Stimulated activated effector memory CD8-positive, alpha-beta T cell treated with anti-CD3 and anti-CD28 coated beads, Interleukin-12 subunit alpha, Interleukin-12 subunit beta, amount 100 ng/mL, for 72 hours (primary cell): Measurements from ENCODE around the gene ELFN2.
"Not testable (repeated sequence)": the region's sequence is repeated elsewhere in the genome, so short reads cannot be mapped to it uniquely, and the experiment has no call there.

ENCODE experiments used
- ATAC-seq: fragments of 150-1000 bp; cut with Tn5 transposase; 2 replicates; pipeline ENCODE4 v1.10.0; 2021
- DNase-seq, 2 donors: peaks; one replicate each; pipeline ENCODE4 v3.0.0; 2021 to 2022; ENCODE audit warnings: low spot score in 2 of 2
- H3K27ac Mint-ChIP-seq: one replicate; pipeline ENCODE4 v1.8.0; 2022; ENCODE audit warnings: mild to moderate bottlenecking, mixed read lengths
- H3K36me3 Mint-ChIP-seq: one replicate; pipeline ENCODE4 v1.8.0; 2022; ENCODE audit warnings: mild to moderate bottlenecking, mixed read lengths
- H3K4me1 Mint-ChIP-seq: one replicate; pipeline ENCODE4 v1.8.0; 2022; ENCODE audit warnings: mixed read lengths
- H3K4me3 Mint-ChIP-seq: one replicate; pipeline ENCODE4 v1.8.0; 2022; ENCODE audit warnings: mild to moderate bottlenecking, mixed read lengths
- H3K9me3 Mint-ChIP-seq: one replicate; pipeline ENCODE4 v1.8.0; 2022; ENCODE audit warnings: mixed read lengths

Gene ELFN2, protein sequence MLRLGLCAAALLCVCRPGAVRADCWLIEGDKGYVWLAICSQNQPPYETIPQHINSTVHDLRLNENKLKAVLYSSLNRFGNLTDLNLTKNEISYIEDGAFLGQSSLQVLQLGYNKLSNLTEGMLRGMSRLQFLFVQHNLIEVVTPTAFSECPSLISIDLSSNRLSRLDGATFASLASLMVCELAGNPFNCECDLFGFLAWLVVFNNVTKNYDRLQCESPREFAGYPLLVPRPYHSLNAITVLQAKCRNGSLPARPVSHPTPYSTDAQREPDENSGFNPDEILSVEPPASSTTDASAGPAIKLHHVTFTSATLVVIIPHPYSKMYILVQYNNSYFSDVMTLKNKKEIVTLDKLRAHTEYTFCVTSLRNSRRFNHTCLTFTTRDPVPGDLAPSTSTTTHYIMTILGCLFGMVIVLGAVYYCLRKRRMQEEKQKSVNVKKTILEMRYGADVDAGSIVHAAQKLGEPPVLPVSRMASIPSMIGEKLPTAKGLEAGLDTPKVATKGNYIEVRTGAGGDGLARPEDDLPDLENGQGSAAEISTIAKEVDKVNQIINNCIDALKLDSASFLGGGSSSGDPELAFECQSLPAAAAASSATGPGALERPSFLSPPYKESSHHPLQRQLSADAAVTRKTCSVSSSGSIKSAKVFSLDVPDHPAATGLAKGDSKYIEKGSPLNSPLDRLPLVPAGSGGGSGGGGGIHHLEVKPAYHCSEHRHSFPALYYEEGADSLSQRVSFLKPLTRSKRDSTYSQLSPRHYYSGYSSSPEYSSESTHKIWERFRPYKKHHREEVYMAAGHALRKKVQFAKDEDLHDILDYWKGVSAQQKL

DNA sequence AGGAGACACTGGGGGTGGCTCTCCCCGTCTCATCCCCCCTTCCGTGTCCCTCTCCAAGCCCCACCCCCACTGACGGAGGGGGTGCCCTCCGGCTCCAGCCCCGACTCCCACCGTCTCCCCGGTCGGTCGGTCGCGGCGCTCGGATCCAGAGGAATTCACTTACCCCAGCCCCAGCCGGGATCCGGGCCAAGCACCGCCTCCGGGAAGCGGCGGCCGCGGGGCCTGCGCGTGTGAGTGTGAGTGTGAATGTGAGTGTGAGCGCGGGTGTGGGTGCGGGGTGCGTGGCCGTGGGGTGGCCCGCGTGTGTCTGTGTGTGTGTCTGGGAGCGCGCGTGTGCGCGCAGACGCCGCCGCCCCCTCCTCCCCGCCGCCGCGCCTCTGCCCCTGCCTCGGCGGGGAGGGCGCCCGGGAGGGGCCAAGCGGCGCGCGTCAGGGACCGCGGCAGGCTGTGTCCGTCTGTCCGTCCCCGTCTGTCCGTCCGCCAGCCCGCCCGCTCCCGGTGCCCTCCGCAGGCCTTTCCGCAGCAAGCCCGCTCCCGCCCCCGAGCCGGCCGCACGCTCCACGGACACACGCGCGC, at the start of gene ELFN2:
ELFN2 (minus strand) TSS at position 345 of the 576 bp plus-strand sequence. CDS start 51,945 bp downstream, outside the sequence.
- H3K27ac Mint-ChIP-seq = no peak within 1 kb of the TSS
- H3K9me3 Mint-ChIP-seq = no peaks in the 10 kb centered on the region
- peaks cover 6% of the 10 kb centered on the region for H3K36me3 Mint-ChIP-seq
- H3K4me3 Mint-ChIP-seq = peak within 1 kb of the TSS; percentile 46
- ATAC-seq = no peak
- H3K4me1 Mint-ChIP-seq = peaks cover 55% of the 10 kb centered on the region
- no peak for DNase-seq

DNA sequence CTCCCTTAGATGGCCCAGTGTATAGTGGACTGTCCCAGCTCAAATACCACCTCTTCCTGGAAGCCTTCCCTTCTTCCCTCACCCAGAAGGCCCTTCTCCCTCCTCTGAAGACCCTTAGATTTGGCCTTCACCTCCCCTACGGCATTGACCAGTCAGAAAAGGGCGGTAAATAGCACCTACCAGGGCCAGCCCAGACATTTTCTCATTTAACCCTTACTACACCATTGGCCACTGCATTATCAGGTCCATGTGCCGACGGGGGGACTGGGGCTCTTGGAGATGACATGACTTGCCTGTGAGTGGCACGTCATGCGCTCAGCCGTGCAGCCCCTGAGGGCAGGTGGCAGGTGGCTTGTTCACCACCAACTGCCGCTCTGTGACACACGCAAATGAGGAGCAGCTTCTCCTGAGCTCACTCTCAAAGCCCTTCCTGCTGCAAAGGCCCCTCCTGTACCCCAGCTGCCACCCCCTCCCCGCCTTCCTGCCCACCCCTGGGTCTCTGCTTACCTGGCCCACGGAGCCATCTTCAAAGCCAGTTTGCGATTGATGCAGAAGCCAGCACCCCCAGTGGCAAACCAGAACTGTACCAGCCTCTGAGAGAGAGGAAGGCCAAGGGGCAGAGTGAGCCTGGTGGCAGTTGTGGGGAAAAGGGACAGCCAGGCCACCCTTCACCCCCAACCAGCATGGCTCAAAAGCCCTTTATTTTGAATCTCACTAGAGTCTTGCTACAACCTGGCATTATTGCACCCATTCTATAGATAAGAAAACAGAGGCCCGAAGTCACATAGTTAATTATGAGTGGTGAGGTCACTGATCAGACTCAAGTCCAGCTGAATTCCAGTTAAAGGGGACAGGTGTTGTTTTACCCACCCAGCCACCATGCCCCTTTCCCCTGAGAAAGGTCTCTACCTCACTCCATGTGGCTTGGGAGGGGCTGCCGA, 49.4 kb upstream of the ELFN2 start:
- Mint-ChIP-seq H3K4me3 (no peak overlapping the region), H3K27ac (peak overlapping the region; percentile 75), H3K4me1 (peaks cover 26% of the 10 kb centered on the region), H3K36me3 (peaks cover 86% of the 10 kb centered on the region), H3K9me3 (no peaks in the 10 kb centered on the region)
- DNase-seq (no peak), ATAC-seq (no peak)

DNA sequence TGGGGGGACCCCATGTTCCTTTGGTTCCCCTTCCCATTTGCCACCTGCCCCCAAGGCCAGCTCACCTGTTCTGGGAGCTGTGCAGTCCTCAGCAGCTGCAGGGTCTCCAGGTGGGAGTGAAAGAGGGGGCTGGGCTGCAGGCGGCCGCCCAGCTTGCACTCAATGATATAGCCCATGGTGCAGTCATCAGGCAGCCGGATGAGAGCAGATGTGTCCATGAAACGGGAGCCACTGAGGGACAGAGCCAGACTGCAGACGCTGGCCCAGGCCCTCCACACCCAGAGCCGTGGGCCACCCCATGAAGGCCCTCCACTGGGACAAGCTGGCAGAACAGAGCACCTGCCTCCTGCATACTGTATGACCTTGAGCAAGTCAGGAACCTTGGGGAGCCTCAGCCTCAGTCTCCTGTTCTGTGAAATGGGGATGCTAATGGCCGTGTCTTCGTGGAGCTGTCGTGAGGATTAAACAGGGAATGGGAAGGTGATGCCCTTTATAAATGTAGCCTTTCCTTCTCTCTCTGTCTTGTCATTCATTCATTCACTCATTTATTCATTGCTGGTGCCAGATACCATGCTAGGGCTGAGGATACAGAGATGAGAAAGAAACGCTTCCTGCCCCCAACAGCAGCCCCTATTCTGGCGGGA, 47.3 kb upstream of the ELFN2 start:
- Mint-ChIP-seq H3K9me3 (no peaks in the 10 kb centered on the region), H3K4me3 (no peak overlapping the region), H3K36me3 (peaks cover 96% of the 10 kb centered on the region), H3K4me1 (peaks cover 26% of the 10 kb centered on the region), H3K27ac (peak overlapping the region; percentile 73)
- DNase-seq (no peak), ATAC-seq (no peak)

DNA sequence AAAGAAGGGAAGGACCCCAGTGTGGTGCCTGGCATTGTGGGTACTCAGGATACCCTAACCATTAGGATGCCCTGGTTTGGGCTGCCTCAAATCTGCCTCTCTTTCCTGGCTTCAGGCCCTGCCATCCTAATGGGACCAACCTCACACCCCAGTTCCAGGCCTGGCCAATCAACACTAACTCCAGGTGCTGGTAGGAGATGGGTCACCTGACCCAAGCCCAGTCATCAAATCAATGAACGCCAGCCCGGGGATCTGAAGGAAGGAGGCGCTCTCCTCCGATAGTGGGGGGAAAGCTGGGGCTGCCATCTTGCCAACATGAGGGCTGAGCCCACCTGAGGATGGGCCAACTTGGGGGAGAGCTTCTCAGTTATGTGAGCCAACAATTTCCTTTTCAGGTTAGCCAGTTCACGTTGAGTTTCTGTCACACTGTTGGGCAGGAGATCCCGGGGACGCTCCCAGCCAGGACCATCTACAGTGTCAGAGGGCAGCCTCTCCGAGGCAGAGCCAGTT, 46.2 kb upstream of the ELFN2 start:
- no peaks in the 10 kb centered on the region for H3K9me3 Mint-ChIP-seq
- H3K27ac Mint-ChIP-seq = peak overlapping the region; percentile 32
- peaks cover 26% of the 10 kb centered on the region for H3K4me1 Mint-ChIP-seq
- ATAC-seq = peak; percentile 15
- peaks cover 94% of the 10 kb centered on the region for H3K36me3 Mint-ChIP-seq
- DNase-seq = no peak
- no peak overlapping the region for H3K4me3 Mint-ChIP-seq

DNA sequence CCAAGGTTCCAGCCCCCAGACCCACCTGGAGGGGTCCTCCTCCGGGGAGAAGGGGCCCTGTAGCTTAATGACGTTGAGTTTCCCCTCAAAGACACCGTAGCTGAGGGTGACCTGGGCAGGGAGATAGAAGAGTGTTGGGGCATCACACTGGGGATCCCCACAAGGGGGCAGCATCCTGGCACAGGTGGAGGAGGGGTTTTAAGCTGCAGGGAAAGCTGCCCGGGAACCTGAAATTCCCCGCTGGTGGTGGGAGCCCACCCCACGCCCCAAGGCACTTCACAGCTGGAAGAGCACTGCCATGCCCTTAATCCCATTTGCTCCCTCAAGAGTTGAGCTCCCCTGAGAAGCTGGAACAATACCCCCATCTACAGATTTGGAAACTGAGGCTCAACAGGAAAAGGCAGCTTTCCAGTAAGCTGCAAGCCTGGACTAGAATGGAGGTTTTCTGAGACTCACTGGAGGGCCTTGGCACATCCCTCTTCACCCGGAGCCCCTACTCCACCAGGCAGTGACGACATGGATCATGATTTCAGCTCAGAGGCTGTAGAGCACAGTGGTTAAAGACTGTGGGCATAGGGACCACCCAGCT, 45.2 kb upstream of the ELFN2 start:
- Mint-ChIP-seq H3K9me3 (no peaks in the 10 kb centered on the region), H3K4me1 (peaks cover 26% of the 10 kb centered on the region), H3K4me3 (no peak overlapping the region), H3K36me3 (peaks cover 94% of the 10 kb centered on the region), H3K27ac (peak overlapping the region; percentile 41)
- DNase-seq (no peak), ATAC-seq (peak; percentile 47)

DNA sequence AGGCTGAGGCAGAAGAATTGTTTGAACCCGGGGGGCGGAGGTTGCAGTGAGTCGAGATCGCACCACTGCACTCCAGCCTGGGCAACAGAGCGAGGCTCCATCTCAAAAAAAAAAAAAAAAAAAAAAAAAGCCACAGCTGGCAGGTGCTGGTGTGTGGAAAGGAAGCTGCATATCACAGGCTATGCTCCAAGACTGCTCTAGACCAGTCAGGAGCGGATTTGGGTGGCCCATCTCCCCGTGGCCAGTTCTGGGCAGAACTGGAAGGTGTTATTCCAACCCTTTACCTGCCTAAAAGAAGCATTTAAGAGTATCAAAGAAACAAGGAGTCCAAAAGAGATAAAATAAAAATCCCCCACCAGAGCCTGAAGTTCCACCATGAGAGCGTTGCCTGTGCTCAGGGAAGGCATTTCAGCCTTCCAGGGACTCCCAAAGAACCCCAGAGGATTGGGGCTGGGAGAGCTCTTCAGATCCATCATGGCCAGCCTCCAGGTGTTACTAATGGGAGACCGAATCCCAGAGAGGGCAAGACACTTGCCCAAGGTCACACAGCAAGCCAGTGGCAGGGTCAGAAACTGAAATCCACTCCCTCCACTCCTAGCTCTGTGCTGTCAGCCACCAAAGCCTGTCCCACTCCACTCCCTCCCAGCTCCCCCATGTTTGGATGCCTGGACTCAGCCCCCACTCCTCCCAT, 44.6 kb upstream of the ELFN2 start:
- H3K27ac Mint-ChIP-seq = peak overlapping the region; percentile 41
- DNase-seq (no peak), ATAC-seq (no peak)
- H3K36me3 Mint-ChIP-seq = peaks cover 90% of the 10 kb centered on the region
- no peaks in the 10 kb centered on the region for H3K9me3 Mint-ChIP-seq
- peaks cover 26% of the 10 kb centered on the region for H3K4me1 Mint-ChIP-seq
- no peak overlapping the region for H3K4me3 Mint-ChIP-seq

DNA sequence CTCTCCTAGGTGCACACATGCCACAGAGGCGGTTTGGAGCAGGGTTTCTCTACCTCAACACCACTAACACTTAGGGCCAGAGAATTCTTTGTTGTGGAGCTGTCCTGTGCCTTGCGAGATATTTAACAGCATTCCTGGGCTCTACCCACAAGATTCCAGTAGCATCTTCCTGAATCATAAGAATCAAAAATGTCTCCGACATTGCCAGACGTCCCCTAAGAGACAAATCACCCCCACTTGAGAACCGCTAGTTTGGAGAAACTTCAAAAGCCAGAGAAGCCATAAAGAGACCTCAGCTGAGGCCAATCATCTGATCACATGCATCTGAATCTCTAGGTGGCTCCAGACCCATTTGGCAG, 42.8 kb upstream of the ELFN2 start:
- no peak for DNase-seq
- peaks cover 92% of the 10 kb centered on the region for H3K36me3 Mint-ChIP-seq
- ATAC-seq = no peak
- H3K9me3 Mint-ChIP-seq = no peaks in the 10 kb centered on the region
- H3K4me1 Mint-ChIP-seq = peaks cover 23% of the 10 kb centered on the region
- H3K4me3 Mint-ChIP-seq = no peak overlapping the region
- peak overlapping the region; percentile 41 for H3K27ac Mint-ChIP-seq

DNA sequence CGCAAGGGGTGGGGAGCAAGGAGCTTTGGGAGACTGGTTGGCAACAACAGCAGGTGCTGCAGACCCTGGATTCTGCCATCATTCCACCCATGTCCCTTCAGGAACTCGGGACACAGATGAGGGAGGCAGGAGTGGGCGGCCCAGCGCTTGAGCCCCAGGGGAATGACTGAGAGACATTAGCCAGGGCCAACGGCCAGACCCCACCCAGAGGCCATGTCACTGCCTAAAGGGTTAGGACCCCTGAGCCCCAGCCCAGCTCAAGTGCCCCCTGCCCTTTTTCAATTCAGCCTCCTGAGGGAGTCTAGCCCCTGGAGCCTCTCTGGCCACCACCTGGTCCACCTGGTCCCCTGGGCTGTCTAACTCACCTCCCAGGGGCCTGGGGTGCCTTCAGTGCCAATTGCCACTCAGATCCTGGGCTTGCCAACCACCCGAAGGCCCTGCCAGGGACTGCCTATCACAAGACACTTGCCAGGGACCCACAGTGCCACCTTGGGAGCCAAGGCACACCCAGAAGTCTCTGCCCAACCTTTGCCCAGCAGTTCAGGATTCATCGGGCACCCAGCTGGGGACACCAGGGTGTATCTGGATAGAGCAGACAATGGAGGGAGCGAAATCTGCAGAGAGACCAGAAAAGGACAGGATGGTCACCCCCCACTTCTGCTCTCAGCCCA, 42.3 kb upstream of the ELFN2 start:
- no peaks in the 10 kb centered on the region for H3K9me3 Mint-ChIP-seq
- H3K36me3 Mint-ChIP-seq = peaks cover 91% of the 10 kb centered on the region
- H3K4me3 Mint-ChIP-seq = no peak overlapping the region
- ATAC-seq (no peak), DNase-seq (no peak)
- H3K27ac Mint-ChIP-seq = peak overlapping the region; percentile 41
- H3K4me1 Mint-ChIP-seq = peaks cover 23% of the 10 kb centered on the region

DNA sequence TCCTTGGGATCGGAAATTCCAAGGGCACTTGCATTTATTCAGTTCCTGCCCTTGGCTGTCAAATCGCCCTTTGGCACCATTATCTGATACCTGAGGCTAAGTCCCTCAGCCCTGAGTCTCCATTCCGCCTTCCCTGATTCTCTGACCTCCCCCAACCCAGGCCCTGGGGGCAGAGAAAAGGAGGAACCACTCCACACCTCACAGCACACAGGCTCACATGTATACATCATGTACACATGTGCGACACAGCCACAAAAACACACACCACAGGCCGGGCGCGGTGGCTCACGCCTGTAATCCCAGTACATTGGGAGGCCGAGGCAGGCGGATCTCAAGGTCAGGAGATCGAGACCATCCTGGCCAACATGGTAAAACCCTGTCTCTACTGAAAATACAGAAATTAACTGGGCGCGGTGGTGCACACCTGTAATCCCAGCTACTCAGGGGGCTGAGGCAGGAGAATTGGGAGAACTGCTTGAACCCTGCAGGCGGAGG, 41.0 kb upstream of the ELFN2 start:
- H3K4me3 Mint-ChIP-seq, H3K27ac Mint-ChIP-seq, DNase-seq, ATAC-seq, H3K9me3 Mint-ChIP-seq: not testable (repeated sequence)
- H3K4me1 Mint-ChIP-seq = peaks cover 23% of the 10 kb centered on the region
- peaks cover 81% of the 10 kb centered on the region for H3K36me3 Mint-ChIP-seq

DNA sequence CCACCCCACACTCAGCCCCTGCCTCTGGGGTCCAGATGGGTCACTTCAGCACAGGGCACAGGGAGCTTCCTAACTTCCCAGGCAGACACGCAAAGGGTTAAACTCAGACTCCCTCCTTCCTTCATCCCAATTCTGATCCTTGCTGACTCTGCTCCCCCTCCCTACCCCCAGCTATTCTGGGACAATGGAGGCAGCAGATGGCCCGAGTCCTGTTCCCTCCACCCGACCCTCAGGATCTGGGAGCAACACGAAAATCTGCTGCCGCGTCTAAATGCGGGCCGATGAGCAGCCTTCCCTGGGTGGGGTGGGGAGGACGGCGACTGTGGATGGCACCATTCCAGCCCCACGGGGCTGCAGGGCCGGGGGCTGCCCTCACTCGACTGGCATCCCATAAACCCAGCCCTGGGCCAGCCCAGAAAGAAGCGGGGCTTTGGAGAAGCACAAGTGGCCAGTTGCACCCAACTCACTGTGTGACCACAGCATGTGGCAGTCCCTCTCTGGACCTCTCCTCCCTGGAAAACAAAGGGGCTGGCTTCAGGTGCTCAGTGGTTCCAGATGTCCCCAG, 40.2 kb upstream of the ELFN2 start:
- H3K36me3 Mint-ChIP-seq = peaks cover 73% of the 10 kb centered on the region
- no peak overlapping the region for H3K4me3 Mint-ChIP-seq
- H3K27ac Mint-ChIP-seq = peak overlapping the region; percentile 58
- no peaks in the 10 kb centered on the region for H3K9me3 Mint-ChIP-seq
- DNase-seq (no peak), ATAC-seq (no peak)
- peaks cover 23% of the 10 kb centered on the region for H3K4me1 Mint-ChIP-seq

DNA sequence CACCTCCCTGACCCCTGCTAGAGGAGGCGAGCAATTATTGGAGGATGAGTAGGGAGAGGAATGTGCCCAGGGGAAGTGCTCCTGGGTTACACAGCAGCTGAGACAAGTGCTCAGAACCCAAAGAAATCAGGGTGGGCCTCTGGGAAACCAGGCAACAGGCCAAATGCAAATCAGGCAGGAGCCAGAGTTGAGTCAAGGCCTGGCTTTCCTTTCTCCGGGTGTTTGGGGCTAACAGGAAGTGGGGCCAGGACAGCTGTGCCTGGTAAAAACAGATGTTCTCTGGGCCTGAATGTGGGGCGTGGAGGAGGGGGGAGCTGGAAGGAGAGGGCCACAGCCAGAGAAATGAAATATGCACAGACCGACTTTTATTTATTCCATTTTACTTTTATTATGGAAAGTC, 36.9 kb upstream of the ELFN2 start:
- no peak for DNase-seq
- Mint-ChIP-seq H3K9me3 (no peaks in the 10 kb centered on the region), H3K27ac (no peak overlapping the region), H3K36me3 (peaks cover 55% of the 10 kb centered on the region), H3K4me1 (peaks cover 14% of the 10 kb centered on the region), H3K4me3 (no peak overlapping the region)
- ATAC-seq = no peak

DNA sequence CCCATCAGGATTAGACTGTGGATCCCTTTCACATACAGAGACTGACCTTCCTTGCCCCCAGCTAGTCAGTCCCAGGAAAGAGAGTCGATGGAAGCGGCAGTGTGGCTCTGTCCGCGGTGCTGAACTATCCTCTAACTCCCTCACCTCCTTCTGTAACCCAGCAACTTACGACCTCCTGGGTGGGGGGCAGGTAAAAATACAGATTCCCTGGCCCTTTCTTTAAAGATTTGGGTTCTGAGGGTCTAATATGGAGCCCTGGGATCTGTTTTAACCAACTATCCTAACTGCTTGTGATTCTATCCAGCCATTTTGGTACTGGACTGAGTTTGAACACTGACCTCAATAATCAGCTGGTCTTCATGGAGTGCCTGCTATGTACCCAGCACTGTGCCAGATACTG, 35.7 kb upstream of the ELFN2 start:
- no peaks in the 10 kb centered on the region for H3K9me3 Mint-ChIP-seq
- no peak overlapping the region for H3K27ac Mint-ChIP-seq
- ATAC-seq = no peak
- H3K4me3 Mint-ChIP-seq = no peak overlapping the region
- DNase-seq = no peak
- peaks cover 14% of the 10 kb centered on the region for H3K4me1 Mint-ChIP-seq
- peaks cover 50% of the 10 kb centered on the region for H3K36me3 Mint-ChIP-seq

DNA sequence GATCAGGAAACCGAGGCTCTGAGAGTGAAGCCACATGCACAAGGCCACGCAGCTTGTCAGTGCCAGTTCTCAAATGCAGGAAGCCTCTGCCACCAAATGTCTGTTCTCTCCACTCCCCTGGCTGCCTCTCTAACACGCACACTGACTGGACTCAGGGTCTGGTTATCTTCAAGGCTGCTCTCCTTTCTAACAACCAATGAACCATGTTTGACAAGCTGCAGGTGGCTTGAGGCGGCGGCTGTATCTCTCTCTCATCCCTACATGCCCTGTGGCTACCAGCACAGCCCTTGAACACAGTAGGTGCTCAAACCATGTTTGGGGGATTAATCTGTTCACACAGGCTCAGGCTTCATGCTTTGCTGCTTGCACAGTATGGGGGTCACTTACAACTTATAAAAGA, 35.2 kb upstream of the ELFN2 start:
- Mint-ChIP-seq H3K36me3 (peaks cover 49% of the 10 kb centered on the region), H3K4me1 (peaks cover 17% of the 10 kb centered on the region), H3K27ac (no peak overlapping the region), H3K4me3 (no peak overlapping the region), H3K9me3 (no peaks in the 10 kb centered on the region)
- DNase-seq (no peak), ATAC-seq (no peak)
